ENCODE results near the gene CBARP.
"Not testable (repeated sequence)": the region's sequence is repeated elsewhere in the genome, so short reads cannot be mapped to it uniquely, and the experiment has no call there.

Gene CBARP

DNA sequence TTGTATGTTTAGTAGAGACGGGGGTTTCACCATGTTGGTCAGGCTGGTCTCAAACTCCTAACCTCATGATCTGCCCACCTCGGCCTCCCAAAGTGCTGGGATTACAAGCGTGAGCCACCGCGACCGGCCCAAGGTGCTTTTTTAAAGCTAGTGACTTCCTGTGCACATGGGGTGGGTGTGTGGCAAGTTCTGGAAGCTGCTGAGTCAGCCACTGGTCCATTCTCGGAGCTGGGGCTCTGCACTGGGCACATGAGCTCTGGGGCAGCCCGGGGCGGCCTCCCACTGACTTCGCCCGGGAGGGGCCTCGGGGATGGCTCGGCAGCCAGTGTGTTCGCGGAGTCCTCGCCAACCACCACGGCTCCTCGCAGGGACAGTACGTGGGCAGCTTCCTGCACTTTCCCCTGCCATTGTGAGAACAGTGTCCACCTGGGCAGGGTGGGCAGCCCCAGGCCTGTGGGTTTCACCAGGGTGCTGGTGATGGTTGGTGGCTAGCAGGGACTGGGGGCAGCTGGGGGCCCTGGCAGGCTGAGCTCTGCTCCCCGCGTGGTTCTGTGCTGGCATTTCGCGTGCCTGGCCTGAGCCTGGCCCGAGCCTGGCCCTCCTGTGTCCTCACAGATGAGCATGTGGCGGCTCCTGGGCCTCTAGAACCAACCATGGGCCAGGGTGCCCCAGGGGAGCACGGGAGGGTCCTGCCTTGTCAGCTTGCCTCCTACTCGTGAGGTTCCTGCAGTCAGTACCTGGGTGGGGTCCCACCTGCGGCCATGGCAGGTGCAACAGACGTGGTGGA is 12.2 kb downstream of the CBARP start:
- no peak for DNase-seq

DNA sequence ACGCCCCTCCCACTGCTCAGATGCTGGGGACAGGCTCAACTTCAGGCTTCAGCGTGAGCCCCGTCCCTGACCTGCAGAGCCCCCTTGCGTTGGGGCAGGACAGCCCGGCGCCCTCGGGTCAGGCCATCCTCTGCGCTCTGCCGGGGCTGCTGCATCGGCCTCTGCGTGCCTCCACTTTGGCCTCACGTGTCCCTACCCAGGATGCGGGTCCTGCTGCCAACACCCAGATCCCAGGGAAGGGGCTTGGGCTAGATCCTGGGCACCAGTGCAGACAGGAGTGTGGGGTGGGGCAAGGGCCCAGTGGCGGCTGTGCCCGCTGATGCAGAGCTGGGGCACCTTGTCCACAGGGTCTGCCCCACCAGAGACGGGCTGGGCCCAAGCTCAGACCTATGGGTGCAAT is 13.0 kb downstream of the CBARP start:
- DNase-seq: no peak

DNA sequence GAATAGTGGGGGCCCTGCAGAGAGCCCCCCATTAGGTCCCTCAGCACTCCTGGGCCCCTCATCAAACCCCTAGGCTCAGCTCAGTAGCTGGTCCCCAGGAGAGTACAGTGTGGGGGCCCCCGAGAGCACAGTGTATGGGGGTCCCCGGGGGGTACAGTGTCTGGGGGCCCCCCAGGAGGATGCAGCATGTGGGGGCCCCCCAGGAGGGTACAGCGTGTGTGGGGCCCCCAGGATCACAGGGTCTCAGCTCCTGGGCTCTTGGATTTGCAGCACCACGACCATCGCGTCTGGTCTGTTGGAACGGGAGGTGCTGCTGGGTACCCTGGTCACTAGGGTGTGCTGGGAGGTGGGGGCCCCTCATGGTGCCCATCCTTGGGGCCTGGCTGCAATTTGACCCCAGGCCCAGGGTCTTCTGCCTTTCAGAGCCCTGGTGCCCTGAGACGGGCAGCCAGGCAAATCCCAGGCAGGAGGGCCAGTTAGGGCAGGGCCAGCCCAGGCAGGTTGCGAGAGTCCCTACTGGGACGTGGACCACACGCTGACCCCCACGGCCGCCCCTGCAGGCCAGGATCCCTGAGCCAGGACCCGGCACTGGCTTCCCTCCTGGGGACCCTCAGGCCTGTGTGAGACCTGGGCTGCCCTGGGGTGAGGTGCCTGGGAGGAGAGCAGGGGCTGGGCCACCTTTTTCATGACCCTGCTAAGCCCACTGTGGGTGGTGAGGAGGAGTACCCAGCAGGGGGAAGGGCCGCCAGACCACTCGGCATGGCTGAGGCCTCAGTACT is 13.6 kb downstream of the CBARP start:
- no peak for DNase-seq

DNA sequence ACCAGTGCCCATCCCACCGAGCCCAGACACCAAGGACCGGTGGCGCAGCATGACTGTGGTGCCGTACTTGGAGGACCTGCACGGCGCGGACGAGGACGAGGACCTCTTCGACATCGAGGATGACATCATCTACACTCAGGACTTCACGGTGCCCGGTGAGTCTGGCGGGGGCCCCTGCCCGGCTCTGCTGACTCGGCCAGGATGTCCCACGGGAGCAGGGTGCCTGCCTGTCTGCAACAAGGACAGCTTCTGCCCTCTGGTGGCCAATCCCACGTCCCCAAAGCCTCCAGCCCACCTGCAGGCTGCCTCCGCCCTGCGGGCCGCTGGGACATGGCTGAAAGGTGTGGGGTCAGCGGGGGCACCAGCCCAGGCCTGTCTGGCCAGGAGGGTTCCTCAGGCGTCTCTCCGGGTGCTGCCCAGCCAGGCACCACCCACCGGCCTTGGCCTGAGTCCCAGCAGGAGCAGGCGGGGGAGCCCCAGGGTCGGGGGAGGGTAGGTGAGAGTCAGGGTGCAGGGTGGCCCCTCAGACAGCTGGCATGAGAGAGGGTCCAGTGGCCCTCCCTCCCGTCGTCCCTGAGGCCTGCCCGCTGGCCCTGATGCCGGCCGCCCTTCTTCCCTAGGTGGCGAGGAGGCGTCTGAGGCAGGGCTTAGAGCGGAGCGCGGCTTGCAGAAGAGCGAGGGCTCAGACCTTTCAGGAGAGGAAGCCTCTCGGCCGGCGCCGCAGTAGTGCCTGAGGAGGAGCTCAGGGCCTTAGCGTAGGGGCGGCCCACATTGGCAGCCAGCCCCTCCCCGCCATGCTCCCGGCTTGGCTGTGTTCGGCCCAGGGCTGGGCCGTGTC is 14.6 kb downstream of the CBARP start:
- DNase-seq: peak; percentile 13

DNA sequence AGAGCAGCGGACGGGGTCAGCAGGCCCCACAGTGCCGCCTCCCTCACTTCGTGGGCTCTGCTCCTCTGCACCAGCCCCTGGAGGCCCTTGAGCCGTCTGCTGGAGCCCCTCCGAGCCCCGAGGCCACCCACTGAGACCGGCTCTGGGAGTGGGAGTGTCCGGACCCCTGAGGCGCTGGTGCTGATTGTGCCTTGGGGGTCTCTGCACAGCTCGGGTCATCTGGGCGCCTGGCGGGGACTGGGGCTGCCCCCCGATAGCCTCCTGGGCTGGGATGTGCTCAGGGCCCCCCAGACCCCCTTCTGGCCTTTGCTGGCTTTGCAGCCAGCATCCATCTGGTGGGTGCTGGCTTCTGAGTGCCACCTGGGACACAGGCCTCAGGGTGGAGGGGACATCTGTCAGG is 15.4 kb downstream of the CBARP start:
- DNase-seq: no peak

DNA sequence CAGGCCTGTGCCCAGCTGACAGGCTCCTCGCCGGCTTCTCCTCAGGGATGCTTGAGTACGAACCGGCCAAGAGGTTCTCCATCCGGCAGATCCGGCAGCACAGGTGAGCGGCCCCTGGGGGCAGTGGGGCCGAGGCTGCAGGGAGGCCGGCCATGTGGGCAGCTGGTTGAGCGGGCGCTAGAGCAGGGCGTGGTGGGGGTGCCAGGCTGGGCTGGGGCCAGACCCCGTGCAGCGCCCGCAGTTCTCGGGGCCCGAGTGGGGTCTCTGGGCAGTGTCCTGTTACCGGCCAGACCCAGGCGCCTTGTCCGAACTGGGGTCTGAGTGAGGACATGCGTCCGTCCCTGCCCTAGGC is 15.9 kb downstream of the CBARP start:
- no peak for DNase-seq

DNA sequence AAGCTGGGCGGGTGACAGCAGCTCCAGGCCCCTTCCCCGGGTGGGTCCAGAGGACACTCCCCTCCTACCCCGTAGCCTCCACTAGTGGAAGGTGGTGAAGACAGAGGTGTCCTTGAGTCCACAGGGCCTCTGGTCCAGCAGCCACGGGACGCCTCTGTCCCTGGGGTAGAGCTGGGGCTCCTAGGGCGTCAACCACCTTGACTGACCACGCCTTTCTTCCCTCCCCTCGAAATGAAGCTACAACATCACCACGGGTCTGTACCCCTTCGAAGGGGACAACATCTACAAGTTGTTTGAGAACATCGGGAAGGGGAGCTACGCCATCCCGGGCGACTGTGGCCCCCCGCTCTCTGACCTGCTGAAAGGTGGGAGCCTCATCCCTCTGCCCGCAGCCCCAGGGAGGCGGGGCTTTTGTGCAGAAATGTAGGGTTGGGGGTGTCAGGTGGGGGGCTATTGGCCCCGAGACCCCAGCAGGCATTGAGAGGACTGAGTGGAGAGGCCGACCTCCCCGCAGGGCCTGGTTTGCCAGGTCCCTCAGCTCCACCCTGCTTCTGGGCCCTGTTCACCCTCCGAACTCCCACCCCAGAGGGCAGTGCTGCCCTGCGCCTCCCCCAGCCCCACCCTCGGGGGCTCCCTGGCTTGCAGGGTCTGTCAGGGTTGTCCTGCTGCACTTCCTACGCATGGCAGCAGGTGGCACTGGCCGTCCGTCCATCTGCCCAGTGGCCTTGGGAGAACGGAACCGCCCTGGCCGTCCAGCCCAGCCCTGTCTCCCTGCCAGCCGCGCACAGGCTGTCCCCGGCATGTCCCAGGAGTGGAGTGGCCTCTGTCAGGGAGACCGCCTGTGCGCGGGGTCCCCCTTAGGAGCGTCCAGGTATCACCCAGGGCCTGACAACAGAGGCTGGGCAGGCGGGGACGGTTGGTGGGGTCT is 16.6 kb downstream of the CBARP start:
- no peak for DNase-seq

DNA sequence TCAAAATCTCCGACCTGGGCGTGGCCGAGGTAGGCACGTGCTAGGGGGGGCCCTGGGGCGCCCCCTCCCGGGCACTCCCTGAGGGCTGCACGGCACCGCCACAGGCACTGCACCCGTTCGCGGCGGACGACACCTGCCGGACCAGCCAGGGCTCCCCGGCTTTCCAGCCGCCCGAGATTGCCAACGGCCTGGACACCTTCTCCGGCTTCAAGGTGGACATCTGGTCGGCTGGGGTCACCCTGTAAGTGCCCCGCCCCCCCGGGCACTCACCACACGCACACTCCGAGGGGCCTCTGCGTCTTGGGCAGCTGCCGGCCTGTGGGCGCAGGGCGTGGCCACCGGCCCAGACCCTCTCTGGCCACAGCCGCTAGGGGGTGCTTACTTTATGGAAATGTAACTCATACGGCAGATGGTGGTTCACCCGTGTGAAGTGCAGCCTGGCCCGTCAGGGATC is 17.3 kb downstream of the CBARP start:
- DNase-seq: peak; percentile 39

DNA sequence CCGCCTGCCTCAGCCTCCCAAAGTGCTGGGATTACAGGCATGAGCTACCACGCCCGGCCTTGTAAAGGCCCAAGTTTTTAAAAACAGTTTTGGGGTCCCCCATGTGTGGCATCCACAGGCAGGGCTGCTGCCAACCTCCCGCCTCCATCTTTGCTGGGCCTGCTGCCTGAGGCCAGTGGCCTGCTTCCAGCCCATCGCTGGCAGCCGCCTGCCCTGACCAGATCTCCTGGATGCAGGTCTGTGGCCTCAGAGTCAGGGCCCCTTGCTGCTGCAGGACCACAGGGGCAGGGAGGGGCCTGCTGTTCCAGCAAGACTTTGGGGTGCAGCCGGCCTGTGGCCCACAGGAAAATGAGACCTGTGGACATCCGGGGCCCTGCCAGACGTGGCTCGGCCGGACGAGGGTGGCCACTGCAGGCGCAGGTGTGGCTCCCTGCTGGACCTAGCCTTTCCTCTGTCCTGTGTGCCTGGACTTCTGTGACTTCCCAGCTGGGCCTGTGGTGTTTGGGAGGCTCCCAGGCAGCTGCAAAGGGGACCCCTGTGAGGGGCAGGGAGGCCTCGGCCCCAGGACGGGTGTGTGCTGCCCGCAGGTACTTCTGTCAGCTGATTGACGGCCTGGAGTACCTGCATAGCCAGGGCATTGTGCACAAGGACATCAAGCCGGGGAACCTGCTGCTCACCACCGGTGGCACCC is 17.9 kb downstream of the CBARP start:
- DNase-seq: no peak

DNA sequence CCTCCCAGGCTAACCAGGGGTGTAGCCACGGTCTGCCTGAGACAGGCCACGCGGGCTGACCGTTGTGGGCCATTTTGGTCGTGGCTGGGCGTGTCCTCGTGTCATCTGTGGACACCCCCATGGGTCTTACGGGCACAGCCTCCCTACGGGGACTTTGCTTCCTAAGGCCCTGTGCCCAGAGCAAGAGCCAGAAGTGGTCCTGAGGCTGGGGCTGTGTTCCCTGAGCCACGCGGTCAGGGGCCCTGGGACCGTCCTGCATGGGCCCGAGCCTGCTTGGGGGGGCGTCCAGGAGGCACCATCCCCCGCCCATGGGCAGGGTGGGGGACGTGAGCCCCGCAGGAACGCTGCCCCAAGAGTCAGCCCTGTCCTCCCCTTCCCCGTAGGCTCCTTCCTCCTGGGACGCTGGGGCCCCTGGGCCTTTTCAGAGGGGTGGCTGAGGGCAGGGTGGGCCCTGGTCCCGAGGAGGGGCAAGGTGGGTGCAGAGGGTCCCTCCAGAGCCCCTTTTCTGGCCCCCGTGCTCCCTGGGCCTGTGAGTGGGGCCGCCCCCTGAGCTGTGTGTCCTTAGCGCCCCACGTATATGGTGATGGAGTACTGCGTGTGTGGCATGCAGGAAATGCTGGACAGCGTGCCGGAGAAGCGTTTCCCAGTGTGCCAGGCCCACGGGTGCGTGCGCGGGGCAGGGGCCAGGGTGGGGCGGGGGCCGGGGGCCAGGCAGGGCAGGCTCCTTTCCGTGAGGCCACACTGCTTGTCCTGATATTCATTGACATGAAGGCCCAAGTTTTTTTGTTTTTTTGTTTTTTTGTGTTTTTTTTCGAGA is 18.8 kb downstream of the CBARP start:
- no peak for DNase-seq

DNA sequence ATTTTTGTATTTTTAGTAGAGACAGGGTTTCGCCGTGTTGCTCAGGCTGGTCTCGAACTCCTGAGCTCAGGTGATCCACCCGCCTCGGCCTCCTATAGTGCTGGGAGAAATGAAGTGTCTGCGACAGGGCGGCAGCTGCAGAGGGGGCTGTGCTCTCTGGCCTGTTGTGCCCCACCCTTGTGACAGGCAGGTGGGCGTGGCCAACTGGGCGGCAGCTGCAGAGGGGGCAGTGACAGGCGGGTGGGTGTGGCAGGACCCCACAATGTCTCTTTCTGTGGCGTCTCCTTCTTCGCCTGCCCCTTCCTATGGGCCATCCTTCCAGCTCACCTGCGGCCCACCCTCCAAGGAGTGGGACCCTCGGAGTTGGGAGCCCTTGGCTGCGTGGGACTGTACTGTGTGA is 20.4 kb downstream of the CBARP start:
- no peak for DNase-seq

DNA sequence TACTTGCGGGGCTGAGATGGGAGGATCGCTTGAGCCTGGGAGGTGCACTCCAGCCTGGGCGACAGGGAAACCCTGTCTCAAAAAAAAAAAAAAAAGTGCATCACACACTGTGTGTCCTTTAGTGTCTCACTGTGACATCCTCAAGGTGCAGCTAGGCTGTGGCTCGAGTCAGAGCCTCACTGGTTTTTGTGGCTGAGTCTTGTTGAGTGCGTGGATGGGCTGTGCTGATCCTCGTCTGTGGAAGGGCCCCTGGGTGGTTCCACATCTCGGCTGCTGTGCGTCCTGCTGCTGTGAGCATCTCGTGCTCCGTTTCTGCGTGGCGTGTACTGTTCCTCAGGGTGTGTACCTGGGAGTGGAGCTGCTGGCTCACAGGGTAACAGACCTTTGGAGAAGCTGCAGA is 21.0 kb downstream of the CBARP start:
- DNase-seq: no peak

DNA sequence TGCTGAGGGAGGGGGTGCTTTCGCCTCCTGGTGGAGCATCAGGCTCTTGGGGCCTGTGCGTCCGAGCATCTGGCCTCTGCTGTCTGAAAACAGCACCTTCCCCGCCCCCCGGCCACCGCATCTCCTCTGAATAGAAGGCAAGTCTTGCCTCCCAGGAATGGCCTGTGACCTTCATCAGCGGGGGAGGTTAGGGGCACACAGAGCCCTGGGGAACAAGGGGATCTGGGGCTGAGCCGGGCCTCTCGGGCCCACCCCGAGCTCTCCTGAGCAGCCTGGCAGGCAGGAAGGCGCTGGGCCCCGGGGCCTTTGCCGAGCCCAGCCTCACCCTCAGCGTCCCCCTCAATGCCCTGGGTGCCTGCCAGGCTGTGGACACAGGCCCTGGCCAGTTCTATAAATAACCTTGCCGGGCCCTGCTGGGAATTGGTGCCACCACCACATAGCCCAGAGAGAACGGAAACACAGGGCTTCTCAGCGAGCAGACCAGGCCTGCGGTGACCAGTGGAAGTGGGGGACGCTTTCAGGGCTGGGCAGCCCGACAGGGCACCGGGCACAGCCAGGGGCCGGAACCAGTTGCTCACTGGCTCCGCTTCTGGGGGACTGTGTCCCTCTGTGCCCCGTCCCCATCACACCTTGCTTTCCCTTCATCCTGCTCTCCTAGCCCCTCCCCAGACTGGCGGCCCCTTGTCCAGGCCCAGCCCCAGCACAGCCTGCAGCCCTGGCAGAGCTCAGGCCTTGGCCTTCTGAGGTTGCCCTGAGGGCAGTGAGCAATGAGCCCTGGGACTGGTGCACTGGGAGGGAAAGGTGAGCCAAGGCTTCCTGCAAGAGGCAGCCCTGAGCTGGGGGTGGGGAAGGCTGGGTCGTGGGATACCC is 22.7 kb downstream of the CBARP start:
- no peak for DNase-seq

DNA sequence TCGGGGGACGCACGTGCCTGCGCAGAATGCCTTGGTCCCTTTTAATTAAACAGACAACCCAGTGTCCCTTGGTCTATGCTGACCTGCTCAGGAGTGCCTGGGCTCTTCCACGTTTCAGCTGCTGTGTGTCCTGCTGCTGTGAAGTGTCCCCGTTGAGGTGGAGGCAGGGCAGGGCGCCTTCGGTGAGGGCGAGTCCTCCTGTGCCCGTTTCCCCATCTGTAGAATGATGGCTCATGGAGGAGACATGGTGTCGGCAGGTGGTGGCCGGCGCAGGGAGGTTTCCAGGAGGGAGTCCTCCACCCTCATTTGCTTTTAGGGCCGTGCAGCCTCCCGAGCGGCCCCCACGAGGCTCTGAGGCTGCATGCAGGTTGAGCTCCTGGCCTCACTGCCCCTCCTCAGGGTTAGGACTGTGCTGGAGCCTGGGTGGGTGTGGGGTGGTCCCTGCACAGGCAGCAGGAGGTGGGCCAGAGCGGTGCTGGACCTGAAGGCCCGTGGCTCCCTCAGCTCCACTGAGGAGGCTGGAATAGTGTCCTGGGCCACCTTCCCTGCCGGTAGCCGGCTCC is 23.4 kb downstream of the CBARP start:
- DNase-seq: no peak

DNA sequence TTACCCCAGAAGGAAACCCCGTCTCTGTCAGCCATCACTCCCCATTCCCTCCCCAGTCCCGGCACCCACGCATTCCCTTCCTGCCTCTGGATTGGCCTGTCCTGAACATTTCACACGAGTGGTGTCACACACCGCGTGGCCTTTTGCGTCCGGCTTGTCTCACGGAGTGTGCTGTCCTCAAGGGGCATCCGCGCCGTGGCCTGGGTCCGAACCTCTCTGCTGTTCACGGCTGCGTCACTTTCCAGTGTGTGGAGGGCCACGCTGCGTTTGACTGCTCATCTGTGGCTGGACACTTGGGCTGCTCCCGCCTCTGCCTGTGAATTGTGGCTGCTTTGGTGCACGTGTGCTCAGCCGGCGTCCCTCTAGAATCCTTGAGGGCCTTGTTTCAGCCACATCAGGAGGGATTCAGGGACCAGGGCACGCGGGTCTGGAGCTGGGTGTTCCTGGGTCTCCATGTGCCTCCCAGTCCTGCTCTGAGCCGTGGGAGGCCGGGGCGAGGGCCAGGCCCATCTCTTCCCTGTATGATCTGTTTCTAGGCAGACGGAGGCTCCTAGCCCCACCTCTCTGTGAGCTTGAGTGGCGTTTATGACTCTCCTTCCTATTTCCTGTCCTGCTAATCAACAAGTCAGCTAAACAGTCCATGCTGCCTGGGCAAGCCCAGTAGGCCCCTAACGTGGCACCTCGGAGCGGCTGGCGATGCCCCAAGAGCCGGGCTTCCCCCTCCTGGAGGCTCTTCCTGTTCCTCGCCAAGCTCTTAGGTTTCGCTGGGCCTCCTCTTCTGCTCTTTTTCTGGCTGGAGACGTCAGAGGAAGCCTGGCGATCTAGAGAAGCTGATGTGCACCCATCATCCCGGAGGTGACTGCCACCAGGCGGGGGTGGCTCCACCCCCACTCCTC is 24.2 kb downstream of the CBARP start:
- no peak for DNase-seq

DNA sequence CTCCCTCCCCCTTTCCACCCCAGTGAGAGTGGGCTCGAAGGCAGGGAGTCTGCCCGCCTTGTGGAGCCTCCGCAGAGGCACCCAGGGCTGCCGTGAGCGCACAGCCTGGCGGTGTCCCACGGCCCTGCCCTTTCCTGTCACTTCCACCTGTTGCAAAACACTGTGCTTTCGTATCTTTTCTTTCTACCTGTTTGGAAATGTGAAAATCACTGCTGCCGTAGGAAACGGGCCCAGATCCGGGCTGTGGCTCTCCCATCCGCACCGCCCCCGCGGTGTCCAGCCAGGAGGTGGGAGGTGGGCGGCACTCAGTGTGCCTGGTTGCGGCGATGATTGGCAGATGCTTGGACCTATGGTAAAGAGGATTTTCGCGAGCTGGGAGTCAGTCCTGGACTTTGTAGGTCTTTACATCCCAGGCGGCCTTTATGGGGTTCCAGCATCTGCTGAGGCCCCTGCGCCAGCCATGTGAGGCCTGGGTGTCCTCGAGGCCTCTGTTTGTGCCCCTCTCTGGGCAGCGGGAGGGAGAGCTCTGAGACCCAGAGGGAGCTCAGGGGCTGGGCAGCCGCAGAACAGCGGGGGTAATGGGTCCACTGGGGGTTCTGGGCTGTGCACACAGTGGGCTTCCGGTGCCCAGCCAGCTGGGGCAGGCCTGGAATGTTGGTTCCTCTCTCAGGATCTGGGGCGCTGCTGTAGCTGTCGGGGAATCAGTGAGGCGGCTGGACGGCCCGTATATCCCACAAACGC is 26.1 kb downstream of the CBARP start:
- DNase-seq: no peak

DNA sequence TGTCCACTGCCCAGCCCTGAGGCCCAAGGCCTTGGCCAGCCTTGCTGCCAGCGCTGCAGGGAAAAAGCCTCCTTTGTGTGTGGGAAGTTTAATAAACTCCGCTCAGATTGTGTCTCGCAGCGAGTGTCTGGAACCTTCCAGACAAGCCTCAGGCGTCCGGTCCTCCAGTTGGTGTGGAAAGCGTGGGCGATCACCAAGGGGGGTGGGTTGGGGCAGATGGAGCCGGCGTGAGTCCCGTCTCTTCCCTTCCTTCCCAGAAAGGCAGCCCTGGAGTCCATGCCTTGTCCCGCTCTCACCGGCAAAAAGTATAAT is 27.6 kb downstream of the CBARP start:
- no peak for DNase-seq

DNA sequence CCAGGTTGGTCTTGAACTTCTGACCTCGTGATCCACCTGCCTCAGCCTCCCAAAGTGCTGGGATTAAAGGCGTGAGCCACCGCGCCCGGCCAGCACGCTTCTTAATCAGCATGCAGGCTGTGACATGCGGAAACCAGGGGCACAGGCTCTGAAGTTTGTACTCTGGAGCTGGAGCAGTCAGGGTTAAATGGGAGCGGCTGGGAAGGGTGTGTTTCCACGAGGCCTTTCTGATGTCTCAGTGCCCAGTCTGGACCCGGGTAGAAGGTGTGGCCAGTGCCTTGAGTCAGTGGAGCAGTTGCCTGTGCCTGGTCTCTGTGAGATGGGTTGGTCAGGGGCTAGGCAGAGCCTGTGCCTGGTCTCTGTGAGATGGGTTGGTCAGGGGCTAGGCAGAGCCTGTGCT is 29.0 kb downstream of the CBARP start:
- DNase-seq: not testable (repeated sequence)

All from NCI-H1694 treated with DMSO at 0.1 percent for 48 hours (cell line).